GM12878 (cell line): Measurements from ENCODE around the gene PDE8B. TPM values are rescaled to one million over a fixed set of nuclear protein-coding genes. Genes with fewer than 3 reads are reported as not detected.

ENCODE experiments used
- ATAC-seq: fragments of 200-7000 bp; cut with Tn5 transposase; 3 replicates; pipeline ENCODE4 v1.9.1; 2020; ENCODE audit warnings: mild to moderate bottlenecking, moderate library complexity
- BruUV-seq: library from RNA; stranded (reverse); fragments of 400-500 nt; replicated peaks from 2 replicates; lab custom pipeline; 2021; lab: Mats Ljungman, UMichigan
- CTCF ChIA-PET: fragments of 300-600 bp; sonication (Branson Sonifier 250); formaldehyde crosslinking; extraction: SDS; loops from one replicate; lab custom pipeline; 2021; ENCODE audit warnings: inconsistent platforms; lab: Yijun Ruan, JAX
- POLR2A ChIA-PET: fragments of 350-600 bp; formaldehyde crosslinking; extraction: SDS; loops from one replicate; lab custom pipeline; 2021; ENCODE audit warnings: inconsistent platforms; lab: Charles Lee
- RAD21 ChIA-PET: fragments of 300-600 bp; sonication (Branson Sonifier 250); formaldehyde crosslinking; loops from one replicate; lab custom pipeline; 2023; ENCODE audit warnings: antibody characterized with exemption; ENCODE audit not compliant: unreplicated experiment; lab: Charles Lee
- SMC1A ChIA-PET: fragments of 300-600 bp; sonication (Branson Sonifier 250); formaldehyde crosslinking; loops from one replicate; lab custom pipeline; 2023; ENCODE audit not compliant: unreplicated experiment, uncharacterized antibody; lab: Charles Lee
- DNase-seq: peaks from one replicate; pipeline ENCODE4 v3.0.0-alpha.2; 2011; ENCODE audit warnings: low read depth, low spot score
- FAIRE-seq: peaks from 3 replicates; lab custom pipeline; 2011; peaks lifted over from hg19 to GRCh38; lab: Jason Lieb, UNC
- H2AFZ ChIP-seq: 2 replicates; pipeline ENCODE4 v1.6.0; 2011; ENCODE audit warnings: low read depth, low read length, control low read depth; ENCODE audit not compliant: control insufficient read depth
- H3K27ac ChIP-seq: 2 replicates; pipeline ENCODE4 v1.5.1; 2011; ENCODE audit warnings: control low read depth; ENCODE audit not compliant: control insufficient read depth, insufficient read depth
- H3K27me3 ChIP-seq, 2 experiments: replicated peaks in 1 of 2; 2 replicates each; pipeline versions ENCODE4 v1.6.0 to v1.6.1; 2011; ENCODE audit warnings: low read length in 1 of 2; ENCODE audit not compliant: control insufficient read depth in 2 of 2, insufficient read depth in 2 of 2
- H3K36me3 ChIP-seq, 2 experiments: 2 replicates each; pipeline ENCODE4 v1.5.1; 2011; ENCODE audit warnings: low read length in 1 of 2; ENCODE audit not compliant: control insufficient read depth in 2 of 2, insufficient read depth in 2 of 2
- H3K4me1 ChIP-seq: 2 replicates; pipeline ENCODE4 v1.6.1; 2011; ENCODE audit warnings: mild to moderate bottlenecking, low read length, moderate library complexity, mixed read lengths; ENCODE audit not compliant: control insufficient read depth, insufficient read depth
- H3K4me2 ChIP-seq: 2 replicates; pipeline ENCODE4 v1.6.0; 2011; ENCODE audit warnings: control low read depth; ENCODE audit not compliant: control insufficient read depth, insufficient read depth
- H3K4me3 ChIP-seq: fragments of 200-600 bp; sonication (generic); 2 replicates; pipeline ENCODE4 v1.5.1; 2016
- H3K79me2 ChIP-seq: 2 replicates; pipeline ENCODE4 v1.6.0; 2011; ENCODE audit warnings: low read length; ENCODE audit not compliant: control insufficient read depth, insufficient read depth
- H3K9ac ChIP-seq: 2 replicates; pipeline ENCODE4 v1.8.0; 2011; ENCODE audit warnings: low read length, control low read depth, mixed read lengths; ENCODE audit not compliant: control insufficient read depth, insufficient read depth
- H3K9me3 ChIP-seq: replicated peaks from 3 replicates; pipeline ENCODE4 v1.5.1; 2011; ENCODE audit warnings: mild to moderate bottlenecking, low read length; ENCODE audit not compliant: control insufficient read depth, insufficient read depth
- H4K20me1 ChIP-seq: 2 replicates; pipeline ENCODE4 v1.6.0; 2011; ENCODE audit not compliant: control insufficient read depth, insufficient read depth
- CBX5 ChIP-seq: sonication (generic); IDR thresholded peaks from 2 replicates; pipeline ENCODE4 v1.6.1; 2016; ENCODE audit warnings: low read depth, moderate library complexity, mild to moderate bottlenecking, inconsistent platforms
- GATAD2B ChIP-seq: fragments of 450-650 bp; conservative IDR thresholded peaks from 2 replicates; pipeline ENCODE4 v1.6.1; 2017; ENCODE audit warnings: low read depth, mild to moderate bottlenecking, moderate library complexity
- JUND ChIP-seq: IDR thresholded peaks from 2 replicates; pipeline ENCODE4 v1.6.1; 2012; ENCODE audit warnings: low read depth, mild to moderate bottlenecking, low read length, improper control_type of control experiment, moderate library complexity
- MEF2A ChIP-seq: IDR thresholded peaks from 2 replicates; pipeline ENCODE4 v1.6.1; 2011; ENCODE audit warnings: low read depth, mild to moderate bottlenecking, low read length, moderate library complexity; ENCODE audit not compliant: insufficient read depth
- PAX5 ChIP-seq: IDR thresholded peaks from 2 replicates; pipeline ENCODE4 v1.6.1; 2011; ENCODE audit warnings: low read depth, low read length, borderline replicate concordance
- POLR2AphosphoS2 ChIP-seq: IDR thresholded peaks from 2 replicates; pipeline ENCODE4 v1.6.1; 2011; ENCODE audit warnings: low read depth, mild to moderate bottlenecking, low read length, improper control_type of control experiment, moderate library complexity
- in situ Hi-C: fragments of 300-500 bp; cut with MboI; formaldehyde crosslinking; loops from 9 replicates; pipeline ENCODE4 v1.14.3; 2018; ENCODE audit warnings: mixed read lengths
- intact Hi-C: fragments of 100-400 bp; cut with micrococcal nuclease; formaldehyde crosslinking; loops from one replicate; pipeline ENCODE4 v1.14.2; 2022; ENCODE audit not compliant: unreplicated experiment
- polyA plus RNA-seq, 11 experiments: library from polyadenylated mRNA; depleted of rRNA in 4 of 11; unstranded in 6 of 11; stranded (reverse) in 5 of 11; fragments of >200 nt; fragmentation: Nextera tagmentation in 4 of 11; fragmentation: Illumina TruSeq in 1 of 11; extraction: Ambion mirVana in 4 of 11; extraction: Trizol in 1 of 11; gene quantifications; 1 replicate in 1 of 11; 2 replicates in 10 of 11; pipeline versions ENCODE4 v1.2.1 to v1.2.3, GENCODE V29; 2011 to 2016; ENCODE audit warnings: inconsistent platforms in 2 of 11, missing spikeins in 2 of 11, low read depth in 1 of 11
- total RNA-seq, 4 experiments: library from RNA; depleted of rRNA in 3 of 4; stranded (reverse); fragments of >200 nt in 3 of 4; fragmentation: Illumina TruSeq in 1 of 4; extraction: Trizol in 1 of 4; gene quantifications; 2 replicates each; pipeline versions ENCODE4 v1.2.1 to v1.2.3, GENCODE V29; 2013 to 2021
- TF ChIP-seq, protein P1 (sequence below): IDR thresholded peaks from 2 replicates; pipeline ENCODE4 v1.6.1; 2012; ENCODE audit warnings: low read depth, low read length, improper control_type of control experiment
- TF ChIP-seq, protein P2 (sequence below): fragments of 450-650 bp; IDR thresholded peaks from 2 replicates; pipeline ENCODE4 v1.6.1; 2016; ENCODE audit warnings: mild to moderate bottlenecking
- TF ChIP-seq, protein P3 (sequence below): IDR thresholded peaks from 2 replicates; pipeline ENCODE4 v1.6.1; 2012; ENCODE audit warnings: low read depth, low read length, improper control_type of control experiment

PDE8B gene
- total and polyA plus RNA-seq, 10 of the 15 experiments (the other 5 are each of a cell fraction or from before 2014, with no cell fraction given): 0.03 to 0.44 (median 0.20) TPM; not detected in 3

DNA sequence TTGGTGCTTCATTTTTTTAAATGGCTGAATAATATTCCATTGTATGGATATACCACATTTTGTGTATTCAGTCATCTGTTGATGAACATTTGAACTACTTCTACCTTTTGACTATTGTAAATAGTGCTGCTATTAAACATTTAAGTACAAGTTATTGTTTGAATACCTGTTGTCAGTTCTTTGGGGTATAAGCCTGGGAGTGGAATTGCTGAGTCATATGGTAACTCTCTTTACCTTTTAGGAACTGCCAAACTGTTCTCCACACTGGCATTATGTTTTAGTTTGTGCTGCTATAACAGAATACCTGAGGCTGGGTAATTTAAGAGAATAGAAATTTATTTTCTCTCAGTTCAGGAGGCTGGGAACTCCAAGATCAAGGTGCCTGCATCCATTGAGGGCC, 15.7 kb upstream of the PDE8B start:
- Histone ChIP-seq H3K27me3 (no peaks in the 10 kb centered on the region), H2AFZ (no peak overlapping the region), H3K4me1 (no peaks in the 10 kb centered on the region), H3K36me3 (no peaks in the 10 kb centered on the region), H3K4me3 (no peak overlapping the region), H3K27ac (no peak overlapping the region), H3K9me3 (no peaks in the 10 kb centered on the region; the same call in 2 of the 3 replicates), H3K79me2 (no peaks in the 10 kb centered on the region), H3K4me2 (no peak overlapping the region), H3K9ac (no peak overlapping the region), H4K20me1 (no peaks in the 10 kb centered on the region)
- intact Hi-C loops (no loop called here), in situ Hi-C loops (no loop called here)
- TF ChIP-seq GATAD2B (no peak), CBX5 (no peak), JUND (no peak), PAX5 (no peak), MEF2A (no peak), POLR2AphosphoS2 (no peak)
- TF ChIP-seq, protein P1, sequence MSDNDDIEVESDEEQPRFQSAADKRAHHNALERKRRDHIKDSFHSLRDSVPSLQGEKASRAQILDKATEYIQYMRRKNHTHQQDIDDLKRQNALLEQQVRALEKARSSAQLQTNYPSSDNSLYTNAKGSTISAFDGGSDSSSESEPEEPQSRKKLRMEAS: no peak
- TF ChIP-seq, protein P2, sequence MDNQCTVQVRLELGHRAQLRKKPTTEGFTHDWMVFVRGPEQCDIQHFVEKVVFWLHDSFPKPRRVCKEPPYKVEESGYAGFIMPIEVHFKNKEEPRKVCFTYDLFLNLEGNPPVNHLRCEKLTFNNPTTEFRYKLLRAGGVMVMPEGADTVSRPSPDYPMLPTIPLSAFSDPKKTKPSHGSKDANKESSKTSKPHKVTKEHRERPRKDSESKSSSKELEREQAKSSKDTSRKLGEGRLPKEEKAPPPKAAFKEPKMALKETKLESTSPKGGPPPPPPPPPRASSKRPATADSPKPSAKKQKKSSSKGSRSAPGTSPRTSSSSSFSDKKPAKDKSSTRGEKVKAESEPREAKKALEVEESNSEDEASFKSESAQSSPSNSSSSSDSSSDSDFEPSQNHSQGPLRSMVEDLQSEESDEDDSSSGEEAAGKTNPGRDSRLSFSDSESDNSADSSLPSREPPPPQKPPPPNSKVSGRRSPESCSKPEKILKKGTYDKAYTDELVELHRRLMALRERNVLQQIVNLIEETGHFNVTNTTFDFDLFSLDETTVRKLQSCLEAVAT: no peak
- TF ChIP-seq, protein P3, sequence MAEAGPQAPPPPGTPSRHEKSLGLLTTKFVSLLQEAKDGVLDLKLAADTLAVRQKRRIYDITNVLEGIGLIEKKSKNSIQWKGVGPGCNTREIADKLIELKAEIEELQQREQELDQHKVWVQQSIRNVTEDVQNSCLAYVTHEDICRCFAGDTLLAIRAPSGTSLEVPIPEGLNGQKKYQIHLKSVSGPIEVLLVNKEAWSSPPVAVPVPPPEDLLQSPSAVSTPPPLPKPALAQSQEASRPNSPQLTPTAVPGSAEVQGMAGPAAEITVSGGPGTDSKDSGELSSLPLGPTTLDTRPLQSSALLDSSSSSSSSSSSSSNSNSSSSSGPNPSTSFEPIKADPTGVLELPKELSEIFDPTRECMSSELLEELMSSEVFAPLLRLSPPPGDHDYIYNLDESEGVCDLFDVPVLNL: no peak
- RAD21 ChIA-PET: no interaction called here
- BruUV-seq: no TSS peak
- POLR2A ChIA-PET: no interaction called here
- no peak for FAIRE-seq
- SMC1A ChIA-PET: no interaction called here
- CTCF ChIA-PET: no interaction called here
- DNase-seq: no peak
- no peak for ATAC-seq
